ENCODE results near the gene C2CD2.

DNA sequence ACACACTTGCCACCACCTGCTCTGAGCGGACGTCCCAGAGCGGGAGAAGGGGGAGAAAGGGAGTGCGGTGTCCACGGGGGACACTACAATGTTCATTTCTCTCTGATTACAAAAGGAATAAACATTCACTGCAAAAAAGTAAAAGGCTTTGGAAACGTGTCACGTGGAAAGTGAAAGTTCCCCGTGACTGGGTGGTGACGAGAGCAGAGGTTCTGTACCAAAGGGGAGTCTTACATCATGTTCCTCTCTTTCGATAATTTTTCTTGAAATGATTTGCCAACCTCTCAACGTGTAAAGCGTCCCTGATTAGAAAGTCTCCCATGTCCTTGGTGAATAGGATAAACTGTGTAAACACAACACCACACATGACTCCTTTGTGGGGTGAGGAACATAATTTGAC is 52.7 kb downstream of the C2CD2 start:
- no peak for TF ChIP-seq POLR2AphosphoS5 (IDR thresholded peaks at IDR 0.05)
- TF ChIP-seq, protein P1, sequence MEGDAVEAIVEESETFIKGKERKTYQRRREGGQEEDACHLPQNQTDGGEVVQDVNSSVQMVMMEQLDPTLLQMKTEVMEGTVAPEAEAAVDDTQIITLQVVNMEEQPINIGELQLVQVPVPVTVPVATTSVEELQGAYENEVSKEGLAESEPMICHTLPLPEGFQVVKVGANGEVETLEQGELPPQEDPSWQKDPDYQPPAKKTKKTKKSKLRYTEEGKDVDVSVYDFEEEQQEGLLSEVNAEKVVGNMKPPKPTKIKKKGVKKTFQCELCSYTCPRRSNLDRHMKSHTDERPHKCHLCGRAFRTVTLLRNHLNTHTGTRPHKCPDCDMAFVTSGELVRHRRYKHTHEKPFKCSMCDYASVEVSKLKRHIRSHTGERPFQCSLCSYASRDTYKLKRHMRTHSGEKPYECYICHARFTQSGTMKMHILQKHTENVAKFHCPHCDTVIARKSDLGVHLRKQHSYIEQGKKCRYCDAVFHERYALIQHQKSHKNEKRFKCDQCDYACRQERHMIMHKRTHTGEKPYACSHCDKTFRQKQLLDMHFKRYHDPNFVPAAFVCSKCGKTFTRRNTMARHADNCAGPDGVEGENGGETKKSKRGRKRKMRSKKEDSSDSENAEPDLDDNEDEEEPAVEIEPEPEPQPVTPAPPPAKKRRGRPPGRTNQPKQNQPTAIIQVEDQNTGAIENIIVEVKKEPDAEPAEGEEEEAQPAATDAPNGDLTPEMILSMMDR (IDR thresholded peaks at IDR 0.05), result no peak
- TF ChIP-seq EP300 (IDR thresholded peaks at IDR 0.05; ENCODE audit: low read depth), result no peak
- no peak for TF ChIP-seq POLR2A (IDR thresholded peaks at IDR 0.05)

Measured in transverse colon (tissue), 4 donors.